ENCODE results near the gene EMX2. TPM values are rescaled to one million over a fixed set of nuclear protein-coding genes. Genes with fewer than 3 reads are reported as not detected.

The EMX2 gene
- not detected in 2 replicates for total RNA-seq

DNA sequence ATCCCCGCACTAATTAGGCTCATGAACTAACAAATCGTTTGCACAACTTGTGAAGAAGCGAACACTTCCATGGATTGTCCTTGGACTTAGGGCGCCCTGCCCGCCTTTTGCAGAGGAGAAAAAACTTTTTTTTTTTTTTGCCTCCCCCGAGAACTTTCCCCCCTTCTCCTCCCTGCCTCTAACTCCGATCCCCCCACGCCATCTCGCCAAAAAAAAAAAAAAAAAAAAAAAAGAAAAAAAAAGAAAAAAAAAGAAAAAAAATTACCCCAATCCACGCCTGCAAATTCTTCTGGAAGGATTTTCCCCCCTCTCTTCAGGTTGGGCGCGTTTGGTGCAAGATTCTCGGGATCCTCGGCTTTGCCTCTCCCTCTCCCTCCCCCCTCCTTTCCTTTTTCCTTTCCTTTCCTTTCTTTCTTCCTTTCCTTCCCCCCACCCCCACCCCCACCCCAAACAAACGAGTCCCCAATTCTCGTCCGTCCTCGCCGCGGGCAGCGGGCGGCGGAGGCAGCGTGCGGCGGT is at the start of gene EMX2:
Gene EMX2 (plus strand): TSS at position 41 of the 519 bp plus-strand sequence. CDS start 522 bp downstream, outside the sequence.
- no peak within 1 kb of the TSS for H3K27ac Mint-ChIP-seq
- H3K9me3 Mint-ChIP-seq: no peaks in the 10 kb centered on the region
- no peak within 1 kb of the TSS for H3K4me3 Mint-ChIP-seq
- CTCF ChIA-PET: no interaction called here
- no peak for ATAC-seq (ENCODE audit: low read depth)
- H3K27me3 Mint-ChIP-seq: peaks cover 61% of the 10 kb centered on the region
- H3K4me1 Mint-ChIP-seq: peaks cover 19% of the 10 kb centered on the region
- H3K36me3 Mint-ChIP-seq (ENCODE audit: low read depth): no peaks in the 10 kb centered on the region
- POLR2A ChIA-PET: no interaction called here
- no peak for DNase-seq
- intact Hi-C loops (cut with micrococcal nuclease): no loop called here
- TF ChIP-seq CTCF (IDR thresholded peaks at IDR 0.05): no peak

GRCh38 chr10:117496031-117496430 is 46.5 kb upstream of the EMX2 start:
- no peak for TF ChIP-seq CTCF (IDR thresholded peaks at IDR 0.05)
- H3K27ac Mint-ChIP-seq: no peak overlapping the region
- peaks cover 26% of the 10 kb centered on the region for H3K27me3 Mint-ChIP-seq
- DNase-seq: no peak
- no peaks in the 10 kb centered on the region for H3K36me3 Mint-ChIP-seq (ENCODE audit: low read depth)
- intact Hi-C loops (cut with micrococcal nuclease): loop anchor here (1.0 to 2.0 kb wide), 5 partner anchors 745 to 1225 kb away; no protein-coding TSS in a partner anchor
- POLR2A ChIA-PET: no interaction called here
- no peak for ATAC-seq (ENCODE audit: low read depth)
- H3K4me1 Mint-ChIP-seq: no peaks in the 10 kb centered on the region
- H3K9me3 Mint-ChIP-seq: no peaks in the 10 kb centered on the region
- H3K4me3 Mint-ChIP-seq: no peak overlapping the region
- CTCF ChIA-PET: interaction anchor here (0.7 to 4.2 kb wide), 10 partner anchors 10 to 962 kb away, joined by 3 to 67 read pairs (median 4); no protein-coding TSS in a partner anchor

DNA sequence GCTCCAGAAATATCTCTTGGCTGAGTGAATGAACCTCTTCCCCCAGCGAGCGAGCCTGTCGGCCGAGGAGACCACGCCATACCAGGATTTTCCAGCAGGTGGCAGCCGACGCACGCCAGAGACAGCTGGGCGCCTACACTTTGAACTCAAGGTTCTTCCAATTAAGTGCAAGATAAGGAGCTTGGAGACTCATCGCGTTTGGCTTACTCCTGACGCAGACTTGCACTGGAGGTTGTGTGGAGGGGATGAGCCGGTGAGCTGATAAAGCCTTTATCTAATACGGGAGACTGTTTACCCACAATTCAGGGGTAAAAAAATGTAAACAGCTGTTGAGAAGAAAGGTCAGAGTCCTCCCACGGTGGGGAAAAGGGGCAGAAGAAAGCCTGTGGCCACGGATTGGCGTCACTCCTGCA is 45.9 kb upstream of the EMX2 start:
- Mint-ChIP-seq H3K27ac (no peak overlapping the region), H3K36me3 (ENCODE audit: low read depth) (no peaks in the 10 kb centered on the region), H3K4me1 (no peaks in the 10 kb centered on the region), H3K4me3 (no peak overlapping the region), H3K27me3 (peaks cover 22% of the 10 kb centered on the region), H3K9me3 (no peaks in the 10 kb centered on the region)
- peak; percentile 47 for ATAC-seq (ENCODE audit: low read depth)
- peak; percentile 69 for TF ChIP-seq CTCF (IDR thresholded peaks at IDR 0.05)
- peak; percentile 58 for DNase-seq
- ChIA-PET CTCF (interaction anchor here (0.7 to 4.2 kb wide), 11 partner anchors 9 to 962 kb away, joined by 3 to 67 read pairs (median 3); no protein-coding TSS in a partner anchor), POLR2A (no interaction called here)
- intact Hi-C loops (cut with micrococcal nuclease): loop anchor here (1.0 to 2.0 kb wide), 5 partner anchors 745 to 1224 kb away; no protein-coding TSS in a partner anchor

DNA sequence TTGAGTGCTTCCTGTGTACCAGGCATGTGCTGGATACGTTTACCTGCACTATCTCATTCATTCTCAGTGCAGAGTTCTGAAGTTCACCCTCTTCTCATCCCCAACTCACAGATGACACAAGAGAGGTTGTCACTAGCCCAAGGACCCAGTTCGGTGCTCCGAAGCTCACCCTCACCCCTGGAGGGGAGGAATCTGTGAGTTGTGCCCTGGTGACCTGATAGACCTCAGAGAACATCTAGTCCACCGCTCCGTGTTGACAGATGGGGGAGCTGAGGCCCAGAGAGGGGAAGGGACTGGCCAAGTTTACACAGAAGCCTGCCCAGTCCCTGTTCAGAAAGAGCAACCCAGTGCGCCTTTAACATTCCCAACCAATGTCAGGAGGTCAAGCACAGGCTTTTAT is 44.8 kb upstream of the EMX2 start:
- Mint-ChIP-seq H3K4me3 (no peak overlapping the region), H3K27ac (no peak overlapping the region), H3K9me3 (no peaks in the 10 kb centered on the region), H3K4me1 (no peaks in the 10 kb centered on the region), H3K27me3 (peaks cover 23% of the 10 kb centered on the region), H3K36me3 (ENCODE audit: low read depth) (no peaks in the 10 kb centered on the region)
- DNase-seq (no peak), ATAC-seq (ENCODE audit: low read depth) (no peak)
- CTCF ChIA-PET: interaction anchor here (1.1 to 4.2 kb wide), 3 partner anchors 609 to 961 kb away, joined by 4 to 67 read pairs (median 33); no protein-coding TSS in a partner anchor
- intact Hi-C loops (cut with micrococcal nuclease): loop anchor here (2.0 kb wide), 2 partner anchors 1047 to 1223 kb away; no protein-coding TSS in a partner anchor
- no peak for TF ChIP-seq CTCF (IDR thresholded peaks at IDR 0.05)
- POLR2A ChIA-PET: no interaction called here

DNA sequence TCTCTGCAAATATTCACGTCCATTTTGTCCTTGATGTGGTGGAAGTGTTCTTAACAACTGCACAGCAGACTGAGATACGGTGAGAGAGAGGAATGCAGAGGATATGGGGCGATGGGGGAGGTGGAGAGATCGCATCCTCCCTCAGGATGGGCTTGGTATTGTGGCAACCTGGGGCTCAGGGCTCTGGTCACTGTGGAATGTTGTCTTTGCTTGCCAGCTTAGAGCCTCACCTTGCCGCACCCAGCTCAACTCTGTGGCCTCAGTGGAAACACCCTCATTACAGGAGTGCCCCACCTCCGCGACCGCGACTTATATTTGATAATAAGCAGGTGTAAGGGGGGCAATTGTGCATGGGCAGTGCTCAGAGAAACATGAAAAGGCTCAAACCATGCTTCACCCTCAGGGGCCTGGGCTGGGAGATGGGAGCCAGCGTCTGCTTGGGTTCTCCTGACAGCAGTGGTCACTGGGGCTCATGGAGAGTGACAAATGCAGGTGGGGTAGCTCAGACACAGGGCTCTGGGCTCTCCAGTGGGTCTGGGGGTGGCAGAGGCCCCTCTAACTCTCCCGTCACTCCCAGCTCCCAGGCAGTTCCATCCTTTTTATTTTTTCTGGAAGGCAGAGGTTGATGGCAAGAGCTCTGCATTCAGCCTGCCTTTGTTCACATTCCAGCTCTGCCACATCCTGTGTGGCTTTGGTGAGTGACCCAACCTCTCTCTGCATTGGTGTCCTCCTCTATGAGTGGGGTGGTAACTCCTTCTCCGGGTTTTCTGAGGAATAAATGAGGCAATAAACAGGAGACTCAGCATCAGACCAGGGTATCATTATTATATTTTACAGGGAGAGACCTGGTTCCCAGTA is 43.1 kb upstream of the EMX2 start:
- no peak overlapping the region for H3K27ac Mint-ChIP-seq
- no peaks in the 10 kb centered on the region for H3K9me3 Mint-ChIP-seq
- peaks cover 23% of the 10 kb centered on the region for H3K27me3 Mint-ChIP-seq
- DNase-seq (no peak), ATAC-seq (ENCODE audit: low read depth) (no peak)
- H3K36me3 Mint-ChIP-seq (ENCODE audit: low read depth): no peaks in the 10 kb centered on the region
- H3K4me1 Mint-ChIP-seq: no peaks in the 10 kb centered on the region
- ChIA-PET CTCF (interaction anchor here (1.0 kb wide), 1 partner anchor 741 kb away, joined by 4 read pairs; no protein-coding TSS in a partner anchor), POLR2A (no interaction called here)
- intact Hi-C loops (cut with micrococcal nuclease): no loop called here
- no peak overlapping the region for H3K4me3 Mint-ChIP-seq
- TF ChIP-seq CTCF (IDR thresholded peaks at IDR 0.05): no peak

Data from activated B cell treated with CpG ODN at 0.5 μM for 24 hours (primary cell).